Stomach (tissue), 4 donors: ENCODE data around the gene GAL3ST3.

Source experiments
- EP300 ChIP-seq: sonication (generic); formaldehyde crosslinking; IDR thresholded peaks from one replicate; pipeline ENCODE4 v1.6.1; 2017; ENCODE audit warnings: antibody characterized with exemption
- POLR2A ChIP-seq, 4 donors: fragments of 450-650 bp; IDR thresholded peaks; one replicate each; pipeline ENCODE4 v1.6.1; 2016; ENCODE audit warnings: antibody characterized with exemption in 4 of 4, control low read depth in 2 of 4, mild to moderate bottlenecking in 1 of 4, moderate library complexity in 1 of 4

- TF ChIP-seq POLR2A (IDR thresholded peaks at IDR 0.05) (no peak), EP300 (no peak)
These were observed 3.7 kb upstream of the GAL3ST3 start for GRCh38 chr11:66052664-66052982.
